Liver (tissue), 9 donors: ENCODE measurements around the gene XXYLT1. TPM values are rescaled to one million over a fixed set of nuclear protein-coding genes. Genes with fewer than 3 reads are reported as not detected.

Experiments used
- DNase-seq: peaks from one replicate; pipeline ENCODE4 v3.0.0-alpha.2; 2017; ENCODE audit warnings: low spot score
- H3K27ac ChIP-seq, 2 donors: one replicate each; pipeline ENCODE4 v1.7.0; 2013; ENCODE audit warnings: inconsistent platforms in 2 of 2, low read length in 2 of 2, control low read depth in 1 of 2, low read depth in 1 of 2, mild to moderate bottlenecking in 1 of 2
- H3K27me3 ChIP-seq, 4 donors: one replicate each; pipeline versions ENCODE4 v1.6.1 to v1.7.0; 2013; ENCODE audit warnings: low read length in 3 of 4, inconsistent platforms in 1 of 4, mild to moderate bottlenecking in 1 of 4, moderate library complexity in 1 of 4; ENCODE audit not compliant: control insufficient read depth in 4 of 4, insufficient read depth in 4 of 4
- H3K36me3 ChIP-seq, 4 donors: one replicate each; pipeline versions ENCODE4 v1.6.1 to v1.7.0; 2013; ENCODE audit warnings: low read length in 3 of 4, mild to moderate bottlenecking in 3 of 4, low read depth in 1 of 4, moderate library complexity in 1 of 4; ENCODE audit not compliant: control insufficient read depth in 4 of 4, insufficient read depth in 3 of 4
- H3K4me1 ChIP-seq, 4 donors: one replicate each; pipeline versions ENCODE4 v1.6.1 to v1.7.0; 2013; ENCODE audit warnings: low read length in 3 of 4, mild to moderate bottlenecking in 3 of 4, moderate library complexity in 1 of 4; ENCODE audit not compliant: control insufficient read depth in 4 of 4, insufficient read depth in 4 of 4
- H3K4me3 ChIP-seq, 3 donors: one replicate each; pipeline versions ENCODE4 v1.6.1 to v1.7.0; 2013; ENCODE audit warnings: low read length in 3 of 3, control low read depth in 1 of 3, low read depth in 1 of 3, mild to moderate bottlenecking in 1 of 3
- H3K9ac ChIP-seq, 2 donors: one replicate each; pipeline ENCODE4 v1.7.0; 2013; ENCODE audit warnings: low read length in 2 of 2, mild to moderate bottlenecking in 2 of 2, moderate library complexity in 2 of 2, control low read depth in 1 of 2, low read depth in 1 of 2
- H3K9me3 ChIP-seq, 4 donors: one replicate each; pipeline versions ENCODE4 v1.6.1 to v1.7.0; 2013; ENCODE audit warnings: low read length in 3 of 4; ENCODE audit not compliant: control insufficient read depth in 4 of 4
- EGR1 ChIP-seq, 2 donors: IDR thresholded peaks; 2 replicates each; pipeline ENCODE4 v1.6.1; 2016 to 2018; ENCODE audit warnings: antibody characterized with exemption in 2 of 2, low read depth in 2 of 2
- FOXA1 ChIP-seq: IDR thresholded peaks from 2 replicates; pipeline ENCODE4 v1.6.1; 2016; ENCODE audit warnings: antibody characterized with exemption
- FOXA2 ChIP-seq: IDR thresholded peaks from 2 replicates; pipeline ENCODE4 v1.6.1; 2016; ENCODE audit warnings: antibody characterized with exemption
- GABPA ChIP-seq, 2 donors: IDR thresholded peaks in 1 of 2; conservative IDR thresholded peaks in 1 of 2; 2 replicates each; pipeline ENCODE4 v1.6.1; 2016; ENCODE audit warnings: antibody characterized with exemption in 2 of 2, mild to moderate bottlenecking in 1 of 2, moderate library complexity in 1 of 2
- HNF4A ChIP-seq, 2 donors: conservative IDR thresholded peaks; 2 replicates each; pipeline ENCODE4 v1.6.1; 2016; ENCODE audit warnings: antibody characterized with exemption in 2 of 2, mild to moderate bottlenecking in 2 of 2
- HNF4G ChIP-seq: IDR thresholded peaks from 2 replicates; pipeline ENCODE4 v1.6.1; 2016; ENCODE audit warnings: antibody characterized with exemption
- JUND ChIP-seq, 2 donors: IDR thresholded peaks; 2 replicates each; pipeline ENCODE4 v1.6.1; 2016; ENCODE audit warnings: antibody characterized with exemption in 2 of 2
- NR2F2 ChIP-seq: IDR thresholded peaks from 2 replicates; pipeline ENCODE4 v1.6.1; 2016; ENCODE audit warnings: antibody characterized with exemption
- RAD21 ChIP-seq, 2 donors: IDR thresholded peaks; 2 replicates each; pipeline ENCODE4 v1.6.1; 2016; ENCODE audit warnings: antibody characterized with exemption in 2 of 2, mild to moderate bottlenecking in 2 of 2
- RXRA ChIP-seq, 2 donors: IDR thresholded peaks; 2 replicates each; pipeline ENCODE4 v1.6.1; 2017 to 2018; ENCODE audit warnings: antibody characterized with exemption in 2 of 2, mild to moderate bottlenecking in 1 of 2
- SP1 ChIP-seq: IDR thresholded peaks from 2 replicates; pipeline ENCODE4 v1.6.1; 2018; ENCODE audit warnings: antibody characterized with exemption, mild to moderate bottlenecking
- TAF1 ChIP-seq: conservative IDR thresholded peaks from 2 replicates; pipeline ENCODE4 v1.6.1; 2016; ENCODE audit warnings: antibody characterized with exemption, mild to moderate bottlenecking
- YY1 ChIP-seq: IDR thresholded peaks from 2 replicates; pipeline ENCODE4 v1.6.1; 2016; ENCODE audit warnings: antibody characterized with exemption, mild to moderate bottlenecking
- WGBS: extraction: QIAGEN DNeasy Blood & Tissue Kit; methylation state at CpG from one replicate; pipeline ENCODE4 v1.1.7; 2013; 5-methylcytosine and 5-hydroxymethylcytosine counted together
- polyA plus RNA-seq, 2 donors: library from polyadenylated mRNA; stranded (reverse) in 1 of 2; unstranded in 1 of 2; fragments of 200-250 nt in 1 of 2; fragments of >200 nt in 1 of 2; fragmentation: Nextera tagmentation in 1 of 2; extraction: Ambion mirVana in 1 of 2; gene quantifications; one replicate each; pipeline versions ENCODE4 v1.2.1 to v1.2.3, GENCODE V29; 2013 to 2015
- total RNA-seq, 2 donors: library from RNA; depleted of rRNA; stranded (reverse); fragments of >200 nt; gene quantifications; one replicate each; pipeline ENCODE4 v1.2.3, GENCODE V29; 2014
- TF ChIP-seq, protein P1 (sequence below): IDR thresholded peaks from 2 replicates; pipeline ENCODE4 v1.6.1; 2016; ENCODE audit warnings: antibody characterized with exemption
- TF ChIP-seq, protein P2 (sequence below): fragments of 150-350 bp; IDR thresholded peaks from 2 replicates; pipeline ENCODE4 v1.5.1; 2017; ENCODE audit warnings: improper control_type of control experiment, low read depth, low read length; ENCODE audit not compliant: missing input control
- TF ChIP-seq, protein P3 (sequence below): IDR thresholded peaks from 2 replicates; pipeline ENCODE4 v1.6.1; 2016; ENCODE audit warnings: antibody characterized with exemption
- TF ChIP-seq, protein P4 (sequence below): IDR thresholded peaks from 2 replicates; pipeline ENCODE4 v1.6.1; 2016; ENCODE audit warnings: antibody characterized with exemption, mild to moderate bottlenecking
- TF ChIP-seq, protein P5 (sequence below): IDR thresholded peaks from 2 replicates; pipeline ENCODE4 v1.6.1; 2016; ENCODE audit warnings: antibody characterized with exemption
- donor health status: healthy.
- donor health status: healthy.
- donor health status: healthy.
- donor health status: healthy.
- donor health status: healthy.

The XXYLT1 gene
- total and polyA plus RNA-seq, 4 donors = 0.93 to 7.6 (median 2.8) TPM

DNA sequence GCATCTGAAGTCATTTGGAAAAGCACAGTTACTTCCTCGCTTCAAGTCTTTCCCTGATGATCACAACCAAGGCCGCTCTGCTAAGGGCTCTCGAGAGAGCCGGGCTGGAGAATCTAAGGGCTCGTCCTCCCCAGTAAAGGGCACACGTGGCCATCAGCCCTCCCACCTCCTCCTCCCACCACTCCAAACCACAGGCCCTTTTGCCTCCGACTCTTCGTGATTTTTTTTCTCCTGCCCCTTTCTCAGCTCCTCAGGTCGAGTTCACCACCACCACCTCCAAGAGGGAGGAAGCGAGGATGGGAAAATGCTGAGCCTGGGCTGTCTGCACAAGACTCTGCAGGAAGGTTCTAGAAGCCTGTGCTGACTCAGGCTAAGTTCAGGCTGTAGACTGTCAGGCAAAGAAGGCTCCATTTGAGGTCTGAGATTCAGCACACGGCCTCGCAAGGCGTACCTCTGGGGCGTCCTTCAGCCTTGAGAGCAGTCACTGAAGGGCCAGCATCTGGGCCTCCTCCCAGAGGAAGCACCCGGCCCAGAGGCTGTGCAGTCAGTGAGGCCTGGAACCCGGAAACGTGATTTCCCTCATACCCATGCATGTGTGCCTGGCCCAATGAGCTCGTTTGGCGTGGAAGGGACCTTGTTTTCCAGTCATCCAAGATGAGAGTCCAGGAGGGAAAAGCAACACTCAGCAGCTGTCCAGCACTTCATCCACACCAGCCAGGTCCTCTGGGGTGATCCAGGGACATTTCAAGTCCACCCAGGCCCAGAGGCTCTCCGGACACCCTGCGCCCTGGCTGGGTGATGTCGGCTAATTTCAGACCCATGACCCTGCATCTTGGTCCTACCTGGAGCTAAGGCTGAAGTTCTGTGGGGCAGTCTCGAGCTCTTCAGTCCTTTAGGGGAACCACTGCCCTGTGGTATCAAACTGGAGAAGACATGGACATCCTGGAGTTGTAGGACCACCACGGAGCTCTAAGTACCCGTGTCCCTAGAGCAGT is 196.8 kb downstream of the XXYLT1 start:
- TF ChIP-seq GABPA (IDR thresholded peaks at IDR 0.05 in 1 of 2, conservative IDR thresholded peaks at IDR 0.05 in 1 of 2) (no peak), JUND (IDR thresholded peaks at IDR 0.05) (no peak), EGR1 (IDR thresholded peaks at IDR 0.05; ENCODE audit: low read depth in 2 of 2) (no peak), TAF1 (no peak), RAD21 (IDR thresholded peaks at IDR 0.05) (no peak), HNF4G (no peak), FOXA1 (no peak), YY1 (no peak), HNF4A (conservative IDR thresholded peaks at IDR 0.05) (no peak), RXRA (IDR thresholded peaks at IDR 0.05) (no peak), SP1 (no peak), FOXA2 (no peak), NR2F2 (no peak)
- TF ChIP-seq, protein P1, sequence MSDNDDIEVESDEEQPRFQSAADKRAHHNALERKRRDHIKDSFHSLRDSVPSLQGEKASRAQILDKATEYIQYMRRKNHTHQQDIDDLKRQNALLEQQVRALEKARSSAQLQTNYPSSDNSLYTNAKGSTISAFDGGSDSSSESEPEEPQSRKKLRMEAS = no peak
- TF ChIP-seq, protein P2, sequence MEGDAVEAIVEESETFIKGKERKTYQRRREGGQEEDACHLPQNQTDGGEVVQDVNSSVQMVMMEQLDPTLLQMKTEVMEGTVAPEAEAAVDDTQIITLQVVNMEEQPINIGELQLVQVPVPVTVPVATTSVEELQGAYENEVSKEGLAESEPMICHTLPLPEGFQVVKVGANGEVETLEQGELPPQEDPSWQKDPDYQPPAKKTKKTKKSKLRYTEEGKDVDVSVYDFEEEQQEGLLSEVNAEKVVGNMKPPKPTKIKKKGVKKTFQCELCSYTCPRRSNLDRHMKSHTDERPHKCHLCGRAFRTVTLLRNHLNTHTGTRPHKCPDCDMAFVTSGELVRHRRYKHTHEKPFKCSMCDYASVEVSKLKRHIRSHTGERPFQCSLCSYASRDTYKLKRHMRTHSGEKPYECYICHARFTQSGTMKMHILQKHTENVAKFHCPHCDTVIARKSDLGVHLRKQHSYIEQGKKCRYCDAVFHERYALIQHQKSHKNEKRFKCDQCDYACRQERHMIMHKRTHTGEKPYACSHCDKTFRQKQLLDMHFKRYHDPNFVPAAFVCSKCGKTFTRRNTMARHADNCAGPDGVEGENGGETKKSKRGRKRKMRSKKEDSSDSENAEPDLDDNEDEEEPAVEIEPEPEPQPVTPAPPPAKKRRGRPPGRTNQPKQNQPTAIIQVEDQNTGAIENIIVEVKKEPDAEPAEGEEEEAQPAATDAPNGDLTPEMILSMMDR = no peak
- TF ChIP-seq, protein P3, sequence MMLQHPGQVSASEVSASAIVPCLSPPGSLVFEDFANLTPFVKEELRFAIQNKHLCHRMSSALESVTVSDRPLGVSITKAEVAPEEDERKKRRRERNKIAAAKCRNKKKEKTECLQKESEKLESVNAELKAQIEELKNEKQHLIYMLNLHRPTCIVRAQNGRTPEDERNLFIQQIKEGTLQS = no peak
- TF ChIP-seq, protein P4, sequence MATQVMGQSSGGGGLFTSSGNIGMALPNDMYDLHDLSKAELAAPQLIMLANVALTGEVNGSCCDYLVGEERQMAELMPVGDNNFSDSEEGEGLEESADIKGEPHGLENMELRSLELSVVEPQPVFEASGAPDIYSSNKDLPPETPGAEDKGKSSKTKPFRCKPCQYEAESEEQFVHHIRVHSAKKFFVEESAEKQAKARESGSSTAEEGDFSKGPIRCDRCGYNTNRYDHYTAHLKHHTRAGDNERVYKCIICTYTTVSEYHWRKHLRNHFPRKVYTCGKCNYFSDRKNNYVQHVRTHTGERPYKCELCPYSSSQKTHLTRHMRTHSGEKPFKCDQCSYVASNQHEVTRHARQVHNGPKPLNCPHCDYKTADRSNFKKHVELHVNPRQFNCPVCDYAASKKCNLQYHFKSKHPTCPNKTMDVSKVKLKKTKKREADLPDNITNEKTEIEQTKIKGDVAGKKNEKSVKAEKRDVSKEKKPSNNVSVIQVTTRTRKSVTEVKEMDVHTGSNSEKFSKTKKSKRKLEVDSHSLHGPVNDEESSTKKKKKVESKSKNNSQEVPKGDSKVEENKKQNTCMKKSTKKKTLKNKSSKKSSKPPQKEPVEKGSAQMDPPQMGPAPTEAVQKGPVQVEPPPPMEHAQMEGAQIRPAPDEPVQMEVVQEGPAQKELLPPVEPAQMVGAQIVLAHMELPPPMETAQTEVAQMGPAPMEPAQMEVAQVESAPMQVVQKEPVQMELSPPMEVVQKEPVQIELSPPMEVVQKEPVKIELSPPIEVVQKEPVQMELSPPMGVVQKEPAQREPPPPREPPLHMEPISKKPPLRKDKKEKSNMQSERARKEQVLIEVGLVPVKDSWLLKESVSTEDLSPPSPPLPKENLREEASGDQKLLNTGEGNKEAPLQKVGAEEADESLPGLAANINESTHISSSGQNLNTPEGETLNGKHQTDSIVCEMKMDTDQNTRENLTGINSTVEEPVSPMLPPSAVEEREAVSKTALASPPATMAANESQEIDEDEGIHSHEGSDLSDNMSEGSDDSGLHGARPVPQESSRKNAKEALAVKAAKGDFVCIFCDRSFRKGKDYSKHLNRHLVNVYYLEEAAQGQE = no peak
- TF ChIP-seq, protein P5, sequence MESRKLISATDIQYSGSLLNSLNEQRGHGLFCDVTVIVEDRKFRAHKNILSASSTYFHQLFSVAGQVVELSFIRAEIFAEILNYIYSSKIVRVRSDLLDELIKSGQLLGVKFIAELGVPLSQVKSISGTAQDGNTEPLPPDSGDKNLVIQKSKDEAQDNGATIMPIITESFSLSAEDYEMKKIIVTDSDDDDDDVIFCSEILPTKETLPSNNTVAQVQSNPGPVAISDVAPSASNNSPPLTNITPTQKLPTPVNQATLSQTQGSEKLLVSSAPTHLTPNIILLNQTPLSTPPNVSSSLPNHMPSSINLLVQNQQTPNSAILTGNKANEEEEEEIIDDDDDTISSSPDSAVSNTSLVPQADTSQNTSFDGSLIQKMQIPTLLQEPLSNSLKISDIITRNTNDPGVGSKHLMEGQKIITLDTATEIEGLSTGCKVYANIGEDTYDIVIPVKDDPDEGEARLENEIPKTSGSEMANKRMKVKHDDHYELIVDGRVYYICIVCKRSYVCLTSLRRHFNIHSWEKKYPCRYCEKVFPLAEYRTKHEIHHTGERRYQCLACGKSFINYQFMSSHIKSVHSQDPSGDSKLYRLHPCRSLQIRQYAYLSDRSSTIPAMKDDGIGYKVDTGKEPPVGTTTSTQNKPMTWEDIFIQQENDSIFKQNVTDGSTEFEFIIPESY = no peak
- H3K9ac ChIP-seq = no peak overlapping the region
- no peaks in the 10 kb centered on the region for H3K9me3 ChIP-seq
- H3K4me3 ChIP-seq = no peak overlapping the region
- H3K27ac ChIP-seq = no peak overlapping the region
- H3K4me1 ChIP-seq = no peaks in the 10 kb centered on the region
- no peaks in the 10 kb centered on the region for H3K27me3 ChIP-seq
- no peaks in the 10 kb centered on the region for H3K36me3 ChIP-seq
- WGBS = 94% methylated on average over 25 of the region's 25 CpGs
- no peak for DNase-seq
